ENCODE measurements around the gene CFAP157. TPM values are rescaled to one million over a fixed set of nuclear protein-coding genes. Genes with fewer than 3 reads are reported as not detected.

Gene CFAP157
- total and polyA plus RNA-seq, 2 experiments from 2014 or later, result 0.51 TPM; not detected in 1

DNA sequence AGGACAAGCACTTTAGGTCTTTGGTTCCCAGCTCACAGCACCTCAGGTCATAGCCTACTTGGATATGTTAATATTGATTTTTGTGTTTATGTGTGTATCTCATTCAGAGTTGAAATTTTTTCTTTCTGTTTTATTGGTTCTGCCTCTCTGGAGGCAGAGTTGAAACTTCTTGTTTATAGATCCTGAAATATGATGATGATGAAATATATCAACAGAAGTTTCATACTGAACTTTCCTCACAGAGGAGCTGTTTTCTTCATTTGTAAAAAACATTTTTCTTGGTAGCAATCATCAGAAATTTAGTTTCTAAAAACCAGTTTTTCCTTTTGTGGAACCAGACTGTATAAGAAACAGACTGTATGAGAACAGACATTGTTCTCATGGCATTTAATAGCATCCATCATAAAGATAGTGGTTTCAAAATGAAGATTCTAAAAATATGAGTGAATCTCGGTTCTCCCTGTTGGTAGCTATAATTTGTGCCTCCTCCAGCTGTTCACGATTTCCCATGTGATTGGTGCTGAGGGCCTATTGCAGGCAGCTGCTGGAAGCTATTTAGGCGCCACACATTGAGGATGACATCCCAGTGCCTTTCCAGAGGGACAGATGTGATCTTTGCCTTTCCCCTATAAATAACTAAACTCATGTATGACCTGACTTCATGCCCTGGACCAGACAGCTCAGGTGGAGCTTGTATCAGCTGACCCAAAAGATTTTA lies 39.5 kb upstream of the CFAP157 start:
- Histone ChIP-seq H3K27ac (no peak overlapping the region), H3K36me3 (replicated peaks; ENCODE audit: insufficient read depth, low read depth) (no peaks in the 10 kb centered on the region), H3K79me2 (no peaks in the 10 kb centered on the region), H3K4me2 (no peak overlapping the region), H3K4me3 (no peak overlapping the region), H4K20me1 (ENCODE audit: insufficient read depth, poor library complexity, severe bottlenecking) (no peaks in the 10 kb centered on the region), H3K27me3 (no peaks in the 10 kb centered on the region), H3K4me1 (ENCODE audit: insufficient read depth) (peaks cover 9% of the 10 kb centered on the region), H3K9me3 (ENCODE audit: low read depth) (no peaks in the 10 kb centered on the region), H3K9me2 (replicated peaks; ENCODE audit: insufficient read depth) (no peaks in the 10 kb centered on the region), H2AFZ (no peak overlapping the region)
- TF ChIP-seq, protein P1, sequence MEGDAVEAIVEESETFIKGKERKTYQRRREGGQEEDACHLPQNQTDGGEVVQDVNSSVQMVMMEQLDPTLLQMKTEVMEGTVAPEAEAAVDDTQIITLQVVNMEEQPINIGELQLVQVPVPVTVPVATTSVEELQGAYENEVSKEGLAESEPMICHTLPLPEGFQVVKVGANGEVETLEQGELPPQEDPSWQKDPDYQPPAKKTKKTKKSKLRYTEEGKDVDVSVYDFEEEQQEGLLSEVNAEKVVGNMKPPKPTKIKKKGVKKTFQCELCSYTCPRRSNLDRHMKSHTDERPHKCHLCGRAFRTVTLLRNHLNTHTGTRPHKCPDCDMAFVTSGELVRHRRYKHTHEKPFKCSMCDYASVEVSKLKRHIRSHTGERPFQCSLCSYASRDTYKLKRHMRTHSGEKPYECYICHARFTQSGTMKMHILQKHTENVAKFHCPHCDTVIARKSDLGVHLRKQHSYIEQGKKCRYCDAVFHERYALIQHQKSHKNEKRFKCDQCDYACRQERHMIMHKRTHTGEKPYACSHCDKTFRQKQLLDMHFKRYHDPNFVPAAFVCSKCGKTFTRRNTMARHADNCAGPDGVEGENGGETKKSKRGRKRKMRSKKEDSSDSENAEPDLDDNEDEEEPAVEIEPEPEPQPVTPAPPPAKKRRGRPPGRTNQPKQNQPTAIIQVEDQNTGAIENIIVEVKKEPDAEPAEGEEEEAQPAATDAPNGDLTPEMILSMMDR (IDR thresholded peaks at IDR 0.05; ENCODE audit: poor library complexity), result no peak
- TF ChIP-seq EZH2phosphoT487 (IDR thresholded peaks at IDR 0.05; ENCODE audit: low read depth, severe bottlenecking, unreplicated experiment) (no peak), EZH2 (IDR thresholded peaks at IDR 0.05; ENCODE audit: borderline replicate concordance) (no peak)
- no peak for DNase-seq (ENCODE audit: low spot score)
- WGBS (ENCODE audit: low lambda C conversion rate, missing lambda C conversion rate), result 80% methylated on average over 3 of the region's 3 CpGs

- Histone ChIP-seq H3K79me2 (no peaks in the 10 kb centered on the region), H4K20me1 (ENCODE audit: insufficient read depth, poor library complexity, severe bottlenecking) (no peaks in the 10 kb centered on the region), H2AFZ (no peak overlapping the region), H3K27ac (no peak overlapping the region), H3K4me3 (no peak overlapping the region), H3K27me3 (no peaks in the 10 kb centered on the region), H3K9me2 (replicated peaks; ENCODE audit: insufficient read depth) (no peaks in the 10 kb centered on the region), H3K4me1 (ENCODE audit: insufficient read depth) (peaks cover 9% of the 10 kb centered on the region), H3K9me3 (ENCODE audit: low read depth) (no peaks in the 10 kb centered on the region), H3K36me3 (replicated peaks; ENCODE audit: insufficient read depth, low read depth) (no peaks in the 10 kb centered on the region), H3K4me2 (no peak overlapping the region)
- WGBS (ENCODE audit: low lambda C conversion rate, missing lambda C conversion rate), result 94% methylated on average over 18 of the region's 18 CpGs
- DNase-seq (ENCODE audit: low spot score), result no peak
- TF ChIP-seq EZH2 (IDR thresholded peaks at IDR 0.05; ENCODE audit: borderline replicate concordance) (no peak), EZH2phosphoT487 (IDR thresholded peaks at IDR 0.05; ENCODE audit: low read depth, severe bottlenecking, unreplicated experiment) (no peak)
Measured at GRCh38 chr9:127667906-127668305, 38.9 kb upstream of the CFAP157 start.

DNA sequence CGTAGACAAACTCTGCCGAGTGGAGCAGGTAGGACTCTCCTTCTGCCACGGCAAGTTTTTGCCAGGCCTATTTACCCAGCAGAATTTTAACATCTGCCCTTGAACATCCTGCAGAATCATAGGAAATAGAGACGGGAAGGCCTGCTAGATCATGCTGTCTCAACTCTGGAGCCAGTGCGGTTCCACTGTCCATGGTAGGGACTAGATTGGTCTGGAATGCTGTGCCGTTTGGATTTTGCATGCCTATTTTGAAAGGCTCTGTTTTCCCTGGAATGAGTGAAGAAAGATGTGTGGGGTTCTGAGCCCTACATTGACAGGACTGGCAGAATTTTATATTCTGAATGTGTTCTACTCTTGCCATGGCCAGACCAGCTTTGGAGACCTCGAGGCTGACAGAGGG lies 33.6 kb upstream of the CFAP157 start:
- Histone ChIP-seq H3K4me3 (no peak overlapping the region), H4K20me1 (ENCODE audit: insufficient read depth, poor library complexity, severe bottlenecking) (no peaks in the 10 kb centered on the region), H3K27me3 (no peaks in the 10 kb centered on the region), H3K9me3 (ENCODE audit: low read depth) (no peaks in the 10 kb centered on the region), H3K9me2 (replicated peaks; ENCODE audit: insufficient read depth) (no peaks in the 10 kb centered on the region), H3K36me3 (replicated peaks; ENCODE audit: insufficient read depth, low read depth) (no peaks in the 10 kb centered on the region), H2AFZ (no peak overlapping the region), H3K4me2 (no peak overlapping the region), H3K27ac (no peak overlapping the region), H3K79me2 (no peaks in the 10 kb centered on the region), H3K4me1 (ENCODE audit: insufficient read depth) (no peaks in the 10 kb centered on the region)
- WGBS (ENCODE audit: low lambda C conversion rate, missing lambda C conversion rate), result 92% methylated on average over 7 of the region's 7 CpGs
- TF ChIP-seq, protein P1 (IDR thresholded peaks at IDR 0.05; ENCODE audit: poor library complexity), result no peak
- no peak for DNase-seq (ENCODE audit: low spot score)

DNA sequence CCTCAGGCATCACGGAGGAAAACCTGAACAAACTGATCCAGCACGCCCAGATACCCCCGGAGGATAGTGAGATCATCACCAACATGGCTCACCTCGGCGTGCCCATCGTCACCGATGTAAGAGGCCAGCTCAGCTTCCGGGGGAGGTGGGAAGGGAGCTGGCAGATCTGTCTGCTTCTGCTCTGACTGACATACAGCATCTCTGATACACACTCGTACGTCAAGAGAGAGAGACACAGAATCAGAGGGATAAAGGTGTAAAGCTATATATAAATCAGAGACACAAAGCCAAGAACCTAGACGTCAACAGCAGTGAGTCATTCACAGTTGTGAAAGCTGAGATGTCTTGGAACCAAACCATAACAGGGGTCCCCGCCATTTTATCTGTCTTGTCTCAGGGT lies 30.1 kb upstream of the CFAP157 start:
- Histone ChIP-seq H3K79me2 (no peaks in the 10 kb centered on the region), H3K4me2 (no peak overlapping the region), H3K27me3 (no peaks in the 10 kb centered on the region), H3K4me1 (ENCODE audit: insufficient read depth) (no peaks in the 10 kb centered on the region), H2AFZ (no peak overlapping the region), H3K9me2 (replicated peaks; ENCODE audit: insufficient read depth) (no peaks in the 10 kb centered on the region), H3K36me3 (replicated peaks; ENCODE audit: insufficient read depth, low read depth) (no peaks in the 10 kb centered on the region), H3K27ac (no peak overlapping the region), H3K4me3 (no peak overlapping the region), H3K9me3 (ENCODE audit: low read depth) (no peaks in the 10 kb centered on the region), H4K20me1 (ENCODE audit: insufficient read depth, poor library complexity, severe bottlenecking) (no peaks in the 10 kb centered on the region)
- DNase-seq (ENCODE audit: low spot score), result no peak
- no peak for TF ChIP-seq EZH2 (IDR thresholded peaks at IDR 0.05; ENCODE audit: borderline replicate concordance)
- no peak for TF ChIP-seq EZH2phosphoT487 (IDR thresholded peaks at IDR 0.05; ENCODE audit: low read depth, severe bottlenecking, unreplicated experiment)
- TF ChIP-seq, protein P1 (IDR thresholded peaks at IDR 0.05; ENCODE audit: poor library complexity), result no peak
- WGBS (ENCODE audit: low lambda C conversion rate, missing lambda C conversion rate), result 91% methylated on average over 12 of the region's 12 CpGs

All from hepatocyte (in vitro differentiated cells).